NOMO-1 treated with DMSO at 0.1 percent for 48 hours (cell line): ENCODE data around the gene PCDHGB5.
"Not testable (repeated sequence)": the region's sequence is repeated elsewhere in the genome, so short reads cannot be mapped to it uniquely, and the experiment has no call there.

ENCODE experiments used
- DNase-seq: peaks from one replicate; lab custom pipeline; 2025; ENCODE audit not compliant: unreplicated experiment; lab: John Stamatoyannopoulos, UW

The PCDHGB5 gene

GRCh38 chr5:141409598-141410306, 12.0 kb downstream of the PCDHGB5 start:
- DNase-seq: no peak

- DNase-seq: no peak
These were observed 13.8 kb downstream of the PCDHGB5 start for GRCh38 chr5:141411575-141411974.

- peak; percentile 63 for DNase-seq
These were observed 15.2 kb downstream of the PCDHGB5 start, which contains the start of gene PCDHGA10 for GRCh38 chr5:141412854-141413539. TSS of gene PCDHGA10 (plus strand) at chr5:141412987. CDS start at chr5:141413176, 189 bp downstream.

- DNase-seq: no peak
These were observed 15.9 kb downstream of the PCDHGB5 start for GRCh38 chr5:141413540-141414069.

GRCh38 chr5:141414548-141415274, 17.0 kb downstream of the PCDHGB5 start:
- DNase-seq: not testable (repeated sequence)

- not testable (repeated sequence) for DNase-seq
These were observed 17.5 kb downstream of the PCDHGB5 start for GRCh38 chr5:141415275-141415618.

GRCh38 chr5:141417494-141418172, 19.9 kb downstream of the PCDHGB5 start, which contains the start of gene PCDHGB7:
TSS of gene PCDHGB7 (plus strand) at chr5:141417677. CDS start at chr5:141417860, 183 bp downstream.
- peak; percentile 58 for DNase-seq

GRCh38 chr5:141419074-141419880, 21.5 kb downstream of the PCDHGB5 start:
- no peak for DNase-seq

- peak; percentile 52 for DNase-seq
These were observed 23.2 kb downstream of the PCDHGB5 start, which contains the start of gene PCDHGA11 for GRCh38 chr5:141420855-141421488. TSS of gene PCDHGA11 (plus strand) at chr5:141421051. CDS start at chr5:141421228, 177 bp downstream.

GRCh38 chr5:141421489-141421855, 23.7 kb downstream of the PCDHGB5 start:
- no peak for DNase-seq

- DNase-seq: no peak
These were observed 25.1 kb downstream of the PCDHGB5 start for GRCh38 chr5:141422742-141423291.

GRCh38 chr5:141427783-141428426, 30.2 kb downstream of the PCDHGB5 start:
- DNase-seq: no peak

GRCh38 chr5:141430332-141431113, 32.8 kb downstream of the PCDHGB5 start, which contains the start of gene PCDHGA12:
TSS of gene PCDHGA12 (plus strand) at chr5:141430507. CDS start at chr5:141430760, 253 bp downstream.
- DNase-seq: peak; percentile 52

GRCh38 chr5:141431286-141431685, 33.5 kb downstream of the PCDHGB5 start:
- no peak for DNase-seq

- DNase-seq: not testable (repeated sequence)
These were observed 34.6 kb downstream of the PCDHGB5 start for GRCh38 chr5:141432308-141432707.

- not testable (repeated sequence) for DNase-seq
These were observed 35.0 kb downstream of the PCDHGB5 start for GRCh38 chr5:141432726-141433125.

- no peak for DNase-seq
These were observed 36.3 kb downstream of the PCDHGB5 start for GRCh38 chr5:141434006-141434405.

GRCh38 chr5:141437221-141437620, 39.5 kb downstream of the PCDHGB5 start:
- DNase-seq: no peak
